Measurements from ENCODE around the gene MMEL1. TPM values are rescaled to one million over a fixed set of nuclear protein-coding genes. Genes with fewer than 3 reads are reported as not detected.

Gene MMEL1
- total and polyA plus RNA-seq, 2 of the 13 experiments (the other 11 are each of a cell fraction or from before 2014, with no cell fraction given): 0.48 TPM; not detected in 1

- TF ChIP-seq PRDM4 (CRISPR knock-in tag; IDR thresholded peaks at IDR 0.05; ENCODE audit: borderline replicate concordance) (no peak), ZKSCAN8 (CRISPR knock-in tag; IDR thresholded peaks at IDR 0.05; ENCODE audit: borderline replicate concordance) (no peak), KDM6A (CRISPR knock-in tag; IDR thresholded peaks at IDR 0.05; ENCODE audit: low read depth) (no peak), ZNF343 (CRISPR knock-in tag; IDR thresholded peaks at IDR 0.05) (no peak), NFE2 (CRISPR knock-in tag; IDR thresholded peaks at IDR 0.05) (no peak), RELA (CRISPR knock-in tag; IDR thresholded peaks at IDR 0.05) (no peak), ZNF460 (CRISPR knock-in tag; IDR thresholded peaks at IDR 0.05; ENCODE audit: borderline replicate concordance) (no peak), RBM39 (IDR thresholded peaks at IDR 0.05; ENCODE audit: low read depth, low read length, poor library complexity, severe bottlenecking) (no peak), IKZF4 (CRISPR knock-in tag; IDR thresholded peaks at IDR 0.05; ENCODE audit: borderline replicate concordance, low read depth, not compliant biosample characterization) (no peak), SSRP1 (CRISPR knock-in tag; IDR thresholded peaks at IDR 0.05) (no peak), EP300 (IDR thresholded peaks at IDR 0.05; ENCODE audit: low read depth in 2 of 2, low read length in 2 of 2) (no peak), EP300 (CRISPR knock-in tag; IDR thresholded peaks at IDR 0.05; ENCODE audit: borderline replicate concordance) (no peak), RARA (CRISPR knock-in tag; IDR thresholded peaks at IDR 0.05) (peak; percentile 36), ZNF333 (CRISPR knock-in tag; IDR thresholded peaks at IDR 0.05; ENCODE audit: borderline replicate concordance) (no peak), ZNF354B (CRISPR knock-in tag; IDR thresholded peaks at IDR 0.05) (no peak), ZMYM3 (CRISPR knock-in tag; IDR thresholded peaks at IDR 0.05) (no peak), SPEN (CRISPR knock-in tag; IDR thresholded peaks at IDR 0.05; ENCODE audit: low read depth) (no peak), ZNF670 (CRISPR knock-in tag; IDR thresholded peaks at IDR 0.05; ENCODE audit: borderline replicate concordance) (no peak), GTF3A (CRISPR knock-in tag; conservative IDR thresholded peaks at IDR 0.05) (no peak)
- TF ChIP-seq, protein P1, sequence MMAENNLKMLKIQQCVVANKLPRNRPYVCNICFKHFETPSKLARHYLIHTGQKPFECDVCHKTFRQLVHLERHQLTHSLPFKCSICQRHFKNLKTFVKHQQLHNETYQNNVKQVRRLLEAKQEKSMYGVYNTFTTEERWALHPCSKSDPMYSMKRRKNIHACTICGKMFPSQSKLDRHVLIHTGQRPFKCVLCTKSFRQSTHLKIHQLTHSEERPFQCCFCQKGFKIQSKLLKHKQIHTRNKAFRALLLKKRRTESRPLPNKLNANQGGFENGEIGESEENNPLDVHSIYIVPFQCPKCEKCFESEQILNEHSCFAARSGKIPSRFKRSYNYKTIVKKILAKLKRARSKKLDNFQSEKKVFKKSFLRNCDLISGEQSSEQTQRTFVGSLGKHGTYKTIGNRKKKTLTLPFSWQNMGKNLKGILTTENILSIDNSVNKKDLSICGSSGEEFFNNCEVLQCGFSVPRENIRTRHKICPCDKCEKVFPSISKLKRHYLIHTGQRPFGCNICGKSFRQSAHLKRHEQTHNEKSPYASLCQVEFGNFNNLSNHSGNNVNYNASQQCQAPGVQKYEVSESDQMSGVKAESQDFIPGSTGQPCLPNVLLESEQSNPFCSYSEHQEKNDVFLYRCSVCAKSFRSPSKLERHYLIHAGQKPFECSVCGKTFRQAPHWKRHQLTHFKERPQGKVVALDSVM (CRISPR knock-in tag; IDR thresholded peaks at IDR 0.05): no peak; the same call in 1 of the 2 replicates
- TF ChIP-seq, protein P2, sequence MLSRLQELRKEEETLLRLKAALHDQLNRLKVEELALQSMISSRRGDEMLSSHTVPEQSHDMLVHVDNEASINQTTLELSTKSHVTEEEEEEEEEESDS (CRISPR knock-in tag; IDR thresholded peaks at IDR 0.05; ENCODE audit: borderline replicate concordance): no peak
- TF ChIP-seq, protein P3, sequence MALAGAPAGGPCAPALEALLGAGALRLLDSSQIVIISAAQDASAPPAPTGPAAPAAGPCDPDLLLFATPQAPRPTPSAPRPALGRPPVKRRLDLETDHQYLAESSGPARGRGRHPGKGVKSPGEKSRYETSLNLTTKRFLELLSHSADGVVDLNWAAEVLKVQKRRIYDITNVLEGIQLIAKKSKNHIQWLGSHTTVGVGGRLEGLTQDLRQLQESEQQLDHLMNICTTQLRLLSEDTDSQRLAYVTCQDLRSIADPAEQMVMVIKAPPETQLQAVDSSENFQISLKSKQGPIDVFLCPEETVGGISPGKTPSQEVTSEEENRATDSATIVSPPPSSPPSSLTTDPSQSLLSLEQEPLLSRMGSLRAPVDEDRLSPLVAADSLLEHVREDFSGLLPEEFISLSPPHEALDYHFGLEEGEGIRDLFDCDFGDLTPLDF (CRISPR knock-in tag; IDR thresholded peaks at IDR 0.05): no peak
These were observed 75.9 kb downstream of the MMEL1 start (continued) for GRCh38 chr1:2556678-2557481.

All from HepG2 (cell line).